ENCODE results near the gene GBGT1. TPM values are rescaled to one million over a fixed set of nuclear protein-coding genes. Genes with fewer than 3 reads are reported as not detected.

Gene GBGT1
- total RNA-seq, 1 donor from 2014 or later = 1.3 TPM

GRCh38 chr9:133204335-133204992, 40.8 kb upstream of the GBGT1 start:
- Mint-ChIP-seq H3K4me1 (ENCODE audit: low read depth, unreplicated experiment) (no peaks in the 10 kb centered on the region), H3K27ac (ENCODE audit: unreplicated experiment) (no peak overlapping the region), H3K4me3 (ENCODE audit: unreplicated experiment) (no peak overlapping the region), H3K36me3 (ENCODE audit: unreplicated experiment) (no peaks in the 10 kb centered on the region), H3K27me3 (ENCODE audit: unreplicated experiment) (peaks cover 5% of the 10 kb centered on the region), H3K9me3 (ENCODE audit: unreplicated experiment) (peaks cover 3% of the 10 kb centered on the region)
- no peak for TF ChIP-seq CTCF (IDR thresholded peaks at IDR 0.05; ENCODE audit: partially characterized antibody, unreplicated experiment)
- DNase-seq = no peak

GRCh38 chr9:133203506-133204075, 39.9 kb upstream of the GBGT1 start:
- no peak for DNase-seq
- no peaks in the 10 kb centered on the region for H3K36me3 Mint-ChIP-seq (ENCODE audit: unreplicated experiment)
- no peaks in the 10 kb centered on the region for H3K4me1 Mint-ChIP-seq (ENCODE audit: low read depth, unreplicated experiment)
- H3K4me3 Mint-ChIP-seq (ENCODE audit: unreplicated experiment) = no peak overlapping the region
- H3K27me3 Mint-ChIP-seq (ENCODE audit: unreplicated experiment) = peaks cover 5% of the 10 kb centered on the region
- peaks cover 3% of the 10 kb centered on the region for H3K9me3 Mint-ChIP-seq (ENCODE audit: unreplicated experiment)
- no peak overlapping the region for H3K27ac Mint-ChIP-seq (ENCODE audit: unreplicated experiment)
- TF ChIP-seq CTCF (IDR thresholded peaks at IDR 0.05; ENCODE audit: partially characterized antibody, unreplicated experiment) = no peak

GRCh38 chr9:133202688-133203453, 39.2 kb upstream of the GBGT1 start:
- no peaks in the 10 kb centered on the region for H3K4me1 Mint-ChIP-seq (ENCODE audit: low read depth, unreplicated experiment)
- DNase-seq = no peak
- no peaks in the 10 kb centered on the region for H3K36me3 Mint-ChIP-seq (ENCODE audit: unreplicated experiment)
- peaks cover 3% of the 10 kb centered on the region for H3K9me3 Mint-ChIP-seq (ENCODE audit: unreplicated experiment)
- H3K27me3 Mint-ChIP-seq (ENCODE audit: unreplicated experiment) = peaks cover 5% of the 10 kb centered on the region
- H3K27ac Mint-ChIP-seq (ENCODE audit: unreplicated experiment) = no peak overlapping the region
- no peak overlapping the region for H3K4me3 Mint-ChIP-seq (ENCODE audit: unreplicated experiment)
- TF ChIP-seq CTCF (IDR thresholded peaks at IDR 0.05; ENCODE audit: partially characterized antibody, unreplicated experiment) = no peak

- peaks cover 5% of the 10 kb centered on the region for H3K27me3 Mint-ChIP-seq (ENCODE audit: unreplicated experiment)
- no peaks in the 10 kb centered on the region for H3K36me3 Mint-ChIP-seq (ENCODE audit: unreplicated experiment)
- H3K9me3 Mint-ChIP-seq (ENCODE audit: unreplicated experiment) = peaks cover 3% of the 10 kb centered on the region
- no peak overlapping the region for H3K27ac Mint-ChIP-seq (ENCODE audit: unreplicated experiment)
- no peak for TF ChIP-seq CTCF (IDR thresholded peaks at IDR 0.05; ENCODE audit: partially characterized antibody, unreplicated experiment)
- no peaks in the 10 kb centered on the region for H3K4me1 Mint-ChIP-seq (ENCODE audit: low read depth, unreplicated experiment)
- H3K4me3 Mint-ChIP-seq (ENCODE audit: unreplicated experiment) = no peak overlapping the region
- DNase-seq = no peak
Measured at GRCh38 chr9:133202145-133202513, 38.4 kb upstream of the GBGT1 start.

Measured in glutamatergic neuron (in vitro differentiated cells).